Progenitor cell of endocrine pancreas (in vitro differentiated cells): Measurements from ENCODE around the gene HSPA12B. TPM values are rescaled to one million over a fixed set of nuclear protein-coding genes. Genes with fewer than 3 reads are reported as not detected.

Source experiments
- DNase-seq: peaks from one replicate; pipeline ENCODE4 v3.0.0; 2021; ENCODE audit warnings: low spot score; ENCODE audit not compliant: unreplicated experiment
- H3K27ac Mint-ChIP-seq: 2 replicates; pipeline ENCODE4 v1.8.0; 2021; ENCODE audit warnings: mild to moderate bottlenecking, moderate library complexity, mixed read lengths
- H3K27me3 Mint-ChIP-seq: 2 replicates; pipeline ENCODE4 v1.8.0; 2021; ENCODE audit warnings: mixed read lengths
- H3K36me3 Mint-ChIP-seq: 2 replicates; pipeline ENCODE4 v1.8.0; 2022; ENCODE audit warnings: mixed read lengths; ENCODE audit not compliant: insufficient read depth
- H3K4me1 Mint-ChIP-seq: 2 replicates; pipeline ENCODE4 v1.8.0; 2021; ENCODE audit warnings: low read depth, mixed read lengths
- H3K4me3 Mint-ChIP-seq: 2 replicates; pipeline ENCODE4 v1.8.0; 2021; ENCODE audit warnings: low read depth, mild to moderate bottlenecking, moderate library complexity, mixed read lengths
- H3K9me3 Mint-ChIP-seq: 2 replicates; pipeline ENCODE4 v1.8.0; 2021; ENCODE audit warnings: low read depth, mixed read lengths
- CTCF ChIP-seq: fragments of 200-600 bp; sonication (generic); IDR thresholded peaks from one replicate; pipeline ENCODE4 v1.5.0; 2021; ENCODE audit warnings: antibody characterized with exemption, mild to moderate bottlenecking; ENCODE audit not compliant: unreplicated experiment
- total RNA-seq: library from RNA; stranded (reverse); gene quantifications from 2 replicates; pipeline ENCODE4 v1.2.1, GENCODE V29; 2021

HSPA12B gene
- total RNA-seq, 1 donor from 2014 or later: not detected

DNA sequence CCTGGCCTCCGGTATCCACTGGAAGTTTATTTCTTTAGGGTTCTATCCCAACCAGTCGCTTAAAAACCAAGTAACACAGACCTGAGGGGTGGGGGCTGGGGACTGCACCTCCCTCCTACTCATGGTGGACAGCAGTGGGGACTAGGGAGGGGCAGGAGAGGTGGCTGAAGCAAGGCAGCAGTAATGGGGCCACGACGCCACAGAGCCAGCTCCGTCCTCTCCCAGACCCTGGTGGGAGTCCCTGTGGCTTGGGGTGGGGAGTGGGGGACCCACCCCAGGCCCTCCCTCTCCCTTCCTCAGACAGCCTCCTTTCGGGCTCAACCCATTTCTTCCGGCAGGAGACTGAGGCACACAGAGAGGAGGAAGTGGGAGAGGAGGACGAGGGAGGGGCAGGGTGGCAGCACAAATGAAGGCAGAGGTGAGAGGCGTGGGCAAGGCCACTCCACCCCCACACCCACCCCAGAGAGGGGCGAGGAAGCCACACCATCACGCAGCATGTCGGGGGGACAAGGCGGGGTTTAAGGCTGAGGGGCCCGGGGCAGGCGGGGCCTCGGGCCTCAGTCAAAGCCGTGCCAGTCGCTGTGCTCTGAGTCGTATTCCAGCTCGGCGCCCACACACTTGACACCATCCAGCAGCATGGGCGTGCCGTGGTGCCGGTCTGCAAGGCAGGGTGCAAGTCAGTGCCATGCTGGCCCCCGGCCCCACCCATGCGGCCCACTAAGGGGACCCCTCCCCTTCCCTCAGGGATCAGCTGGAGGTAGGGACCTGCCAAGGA, 21.2 kb downstream of the HSPA12B start:
- H3K4me3 Mint-ChIP-seq: no peak overlapping the region
- H3K9me3 Mint-ChIP-seq: no peaks in the 10 kb centered on the region
- DNase-seq: no peak
- no peak overlapping the region for H3K27ac Mint-ChIP-seq
- peaks cover 23% of the 10 kb centered on the region for H3K27me3 Mint-ChIP-seq
- no peak for TF ChIP-seq CTCF
- H3K4me1 Mint-ChIP-seq: peaks cover 1% of the 10 kb centered on the region
- H3K36me3 Mint-ChIP-seq: peaks cover 3% of the 10 kb centered on the region

GRCh38 chr20:3754276-3754630, 21.8 kb downstream of the HSPA12B start:
- no peak for DNase-seq
- peaks cover 1% of the 10 kb centered on the region for H3K4me1 Mint-ChIP-seq
- no peaks in the 10 kb centered on the region for H3K9me3 Mint-ChIP-seq
- H3K27ac Mint-ChIP-seq: no peak overlapping the region
- peaks cover 19% of the 10 kb centered on the region for H3K27me3 Mint-ChIP-seq
- no peak for TF ChIP-seq CTCF
- peaks cover 3% of the 10 kb centered on the region for H3K36me3 Mint-ChIP-seq
- H3K4me3 Mint-ChIP-seq: no peak overlapping the region

DNA sequence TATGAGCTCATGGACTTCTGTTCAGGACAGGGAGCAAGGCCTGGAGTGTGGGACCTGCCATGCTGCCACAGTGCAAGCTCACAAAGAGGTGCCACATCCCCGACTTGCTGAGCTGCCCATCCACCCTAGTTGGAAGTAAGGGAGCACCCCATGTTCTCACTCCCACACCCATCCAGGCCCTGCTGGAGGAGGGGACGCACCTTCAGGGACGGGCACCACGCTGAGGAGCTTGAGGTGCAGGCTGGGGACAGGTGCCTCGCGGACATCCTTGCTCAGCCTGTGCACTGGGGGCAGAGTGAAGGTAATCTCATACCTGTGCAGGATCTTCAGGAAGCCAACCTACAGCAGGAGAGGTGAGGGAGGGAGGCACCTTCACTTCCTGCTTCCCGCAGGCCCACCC, 22.8 kb downstream of the HSPA12B start:
- H3K27ac Mint-ChIP-seq: no peak overlapping the region
- no peak for DNase-seq
- H3K36me3 Mint-ChIP-seq: peaks cover 3% of the 10 kb centered on the region
- H3K4me3 Mint-ChIP-seq: no peak overlapping the region
- peaks cover 1% of the 10 kb centered on the region for H3K4me1 Mint-ChIP-seq
- no peak for TF ChIP-seq CTCF
- H3K27me3 Mint-ChIP-seq: peaks cover 15% of the 10 kb centered on the region
- H3K9me3 Mint-ChIP-seq: no peaks in the 10 kb centered on the region

DNA sequence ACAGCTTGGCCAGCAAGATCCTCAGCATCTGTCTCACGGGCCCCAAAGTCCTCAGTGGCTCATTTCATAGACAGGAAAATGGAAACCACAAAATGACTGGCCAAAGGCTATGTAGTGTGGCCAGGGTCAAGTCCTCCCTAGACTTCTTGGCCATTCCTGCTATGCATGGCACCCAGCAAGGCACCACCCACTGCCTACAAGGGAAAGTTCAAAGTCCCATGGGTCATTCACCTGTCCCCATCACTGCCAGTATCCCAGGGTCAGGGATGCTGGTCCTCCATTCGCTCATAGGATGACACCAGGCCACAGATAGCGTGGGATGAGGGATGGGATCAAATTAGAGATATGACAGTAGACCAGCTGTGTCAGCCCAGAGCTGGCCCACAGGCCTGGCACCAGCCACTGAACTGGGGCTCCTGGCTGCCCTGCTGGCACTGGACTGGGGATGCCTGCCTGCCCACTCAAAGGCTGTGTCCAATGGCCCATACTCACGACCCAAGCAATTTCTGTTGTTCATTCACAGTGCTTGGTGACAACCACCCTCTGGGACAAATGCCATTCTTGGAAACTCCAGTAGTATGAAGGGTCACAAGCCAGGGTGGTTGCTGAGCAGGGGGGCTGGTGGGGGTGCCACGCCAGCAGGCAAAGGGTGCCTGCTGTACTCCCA, 23.5 kb downstream of the HSPA12B start:
- H3K36me3 Mint-ChIP-seq: peaks cover 3% of the 10 kb centered on the region
- no peak overlapping the region for H3K4me3 Mint-ChIP-seq
- peaks cover 10% of the 10 kb centered on the region for H3K27me3 Mint-ChIP-seq
- H3K27ac Mint-ChIP-seq: no peak overlapping the region
- DNase-seq: no peak
- H3K4me1 Mint-ChIP-seq: peaks cover 1% of the 10 kb centered on the region
- no peaks in the 10 kb centered on the region for H3K9me3 Mint-ChIP-seq
- TF ChIP-seq CTCF: no peak

- Mint-ChIP-seq H3K9me3 (no peaks in the 10 kb centered on the region), H3K4me3 (no peak overlapping the region), H3K4me1 (peaks cover 1% of the 10 kb centered on the region), H3K27me3 (peaks cover 5% of the 10 kb centered on the region), H3K36me3 (peaks cover 3% of the 10 kb centered on the region), H3K27ac (no peak overlapping the region)
- TF ChIP-seq CTCF: no peak
- no peak for DNase-seq
Observed at GRCh38 chr20:3757268-3757667, 24.8 kb downstream of the HSPA12B start.
